ENCODE results near the gene MOV10. TPM values are rescaled to one million over a fixed set of nuclear protein-coding genes. Genes with fewer than 3 reads are reported as not detected.

Gene MOV10
- total and polyA plus RNA-seq, 9 of the 15 experiments (the other 6 are each of a cell fraction or from before 2014, with no cell fraction given), result 16.7 to 105 (median 49.5) TPM

DNA sequence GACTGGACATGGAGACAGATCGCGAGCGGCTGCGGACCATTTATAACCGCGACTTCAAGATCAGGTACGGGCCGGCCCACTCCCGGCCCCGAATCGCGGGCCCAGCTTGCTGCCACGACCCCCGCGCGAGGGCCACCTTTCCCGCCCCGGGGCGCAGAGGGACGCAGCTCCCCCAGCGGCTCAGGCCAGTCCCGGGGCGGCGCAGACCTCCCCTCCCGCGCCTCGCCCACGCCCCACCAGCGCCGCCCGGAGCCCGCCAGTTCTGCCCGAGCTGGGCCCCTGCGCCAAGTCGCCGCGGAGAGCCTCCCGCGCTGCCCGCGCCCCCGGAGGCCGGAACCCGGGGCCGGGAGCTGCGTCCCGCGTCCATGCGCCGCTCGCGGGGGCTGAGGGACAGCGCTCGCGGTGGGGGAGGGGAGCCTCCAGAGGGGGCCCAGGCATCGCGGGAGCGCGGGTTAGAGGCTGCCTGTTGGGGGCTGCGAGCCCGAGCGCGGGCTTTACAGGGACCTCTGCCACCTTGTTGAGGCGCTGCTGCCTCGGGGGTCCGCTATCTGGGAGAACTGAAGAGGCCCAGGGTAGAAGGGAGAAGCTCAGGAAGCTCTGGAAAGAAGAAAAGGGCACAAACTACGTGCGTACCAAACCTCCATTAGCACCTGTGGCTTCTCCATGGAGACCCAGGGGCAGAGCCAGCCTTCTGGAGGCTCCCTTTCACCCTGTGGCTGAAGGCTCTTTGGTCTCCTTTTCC lies 698 bp downstream of the MOV10 start (continued):
- TF ChIP-seq, protein P1, sequence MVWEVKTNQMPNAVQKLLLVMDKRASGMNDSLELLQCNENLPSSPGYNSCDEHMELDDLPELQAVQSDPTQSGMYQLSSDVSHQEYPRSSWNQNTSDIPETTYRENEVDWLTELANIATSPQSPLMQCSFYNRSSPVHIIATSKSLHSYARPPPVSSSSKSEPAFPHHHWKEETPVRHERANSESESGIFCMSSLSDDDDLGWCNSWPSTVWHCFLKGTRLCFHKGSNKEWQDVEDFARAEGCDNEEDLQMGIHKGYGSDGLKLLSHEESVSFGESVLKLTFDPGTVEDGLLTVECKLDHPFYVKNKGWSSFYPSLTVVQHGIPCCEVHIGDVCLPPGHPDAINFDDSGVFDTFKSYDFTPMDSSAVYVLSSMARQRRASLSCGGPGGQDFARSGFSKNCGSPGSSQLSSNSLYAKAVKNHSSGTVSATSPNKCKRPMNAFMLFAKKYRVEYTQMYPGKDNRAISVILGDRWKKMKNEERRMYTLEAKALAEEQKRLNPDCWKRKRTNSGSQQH (CRISPR knock-in tag; IDR thresholded peaks at IDR 0.05), result no peak
- TF ChIP-seq, protein P2, sequence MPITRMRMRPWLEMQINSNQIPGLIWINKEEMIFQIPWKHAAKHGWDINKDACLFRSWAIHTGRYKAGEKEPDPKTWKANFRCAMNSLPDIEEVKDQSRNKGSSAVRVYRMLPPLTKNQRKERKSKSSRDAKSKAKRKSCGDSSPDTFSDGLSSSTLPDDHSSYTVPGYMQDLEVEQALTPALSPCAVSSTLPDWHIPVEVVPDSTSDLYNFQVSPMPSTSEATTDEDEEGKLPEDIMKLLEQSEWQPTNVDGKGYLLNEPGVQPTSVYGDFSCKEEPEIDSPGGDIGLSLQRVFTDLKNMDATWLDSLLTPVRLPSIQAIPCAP (CRISPR knock-in tag; IDR thresholded peaks at IDR 0.05; ENCODE audit: borderline replicate concordance), result no peak
- TF ChIP-seq CTBP1 (IDR thresholded peaks at IDR 0.05; ENCODE audit: borderline replicate concordance) (peak; percentile 56; the same call in 1 of the 2 replicates), SIX5 (IDR thresholded peaks at IDR 0.05; ENCODE audit: borderline replicate concordance in 1 of 2, insufficient read depth in 1 of 2, low read depth in 1 of 2, low read length in 2 of 2) (no peak), ZNF766 (CRISPR knock-in tag; conservative IDR thresholded peaks at IDR 0.05) (no peak), MCM3 (IDR thresholded peaks at IDR 0.05) (no peak), CBX1 (IDR thresholded peaks at IDR 0.05; ENCODE audit: low read depth) (peak; percentile 45; the same call in 1 of the 2 replicates), CBFA2T3 (IDR thresholded peaks at IDR 0.05) (no peak), RHOXF2B (CRISPR knock-in tag; conservative IDR thresholded peaks at IDR 0.05) (no peak), CHD1 (IDR thresholded peaks at IDR 0.05; ENCODE audit: low read length) (no peak)
- TF ChIP-seq, protein P3, sequence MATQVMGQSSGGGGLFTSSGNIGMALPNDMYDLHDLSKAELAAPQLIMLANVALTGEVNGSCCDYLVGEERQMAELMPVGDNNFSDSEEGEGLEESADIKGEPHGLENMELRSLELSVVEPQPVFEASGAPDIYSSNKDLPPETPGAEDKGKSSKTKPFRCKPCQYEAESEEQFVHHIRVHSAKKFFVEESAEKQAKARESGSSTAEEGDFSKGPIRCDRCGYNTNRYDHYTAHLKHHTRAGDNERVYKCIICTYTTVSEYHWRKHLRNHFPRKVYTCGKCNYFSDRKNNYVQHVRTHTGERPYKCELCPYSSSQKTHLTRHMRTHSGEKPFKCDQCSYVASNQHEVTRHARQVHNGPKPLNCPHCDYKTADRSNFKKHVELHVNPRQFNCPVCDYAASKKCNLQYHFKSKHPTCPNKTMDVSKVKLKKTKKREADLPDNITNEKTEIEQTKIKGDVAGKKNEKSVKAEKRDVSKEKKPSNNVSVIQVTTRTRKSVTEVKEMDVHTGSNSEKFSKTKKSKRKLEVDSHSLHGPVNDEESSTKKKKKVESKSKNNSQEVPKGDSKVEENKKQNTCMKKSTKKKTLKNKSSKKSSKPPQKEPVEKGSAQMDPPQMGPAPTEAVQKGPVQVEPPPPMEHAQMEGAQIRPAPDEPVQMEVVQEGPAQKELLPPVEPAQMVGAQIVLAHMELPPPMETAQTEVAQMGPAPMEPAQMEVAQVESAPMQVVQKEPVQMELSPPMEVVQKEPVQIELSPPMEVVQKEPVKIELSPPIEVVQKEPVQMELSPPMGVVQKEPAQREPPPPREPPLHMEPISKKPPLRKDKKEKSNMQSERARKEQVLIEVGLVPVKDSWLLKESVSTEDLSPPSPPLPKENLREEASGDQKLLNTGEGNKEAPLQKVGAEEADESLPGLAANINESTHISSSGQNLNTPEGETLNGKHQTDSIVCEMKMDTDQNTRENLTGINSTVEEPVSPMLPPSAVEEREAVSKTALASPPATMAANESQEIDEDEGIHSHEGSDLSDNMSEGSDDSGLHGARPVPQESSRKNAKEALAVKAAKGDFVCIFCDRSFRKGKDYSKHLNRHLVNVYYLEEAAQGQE (IDR thresholded peaks at IDR 0.05; ENCODE audit: borderline replicate concordance), result peak; percentile 87
- TF ChIP-seq, protein P3 (CRISPR knock-in tag; IDR thresholded peaks at IDR 0.05; ENCODE audit: low read depth), result no peak
- TF ChIP-seq, protein P4, sequence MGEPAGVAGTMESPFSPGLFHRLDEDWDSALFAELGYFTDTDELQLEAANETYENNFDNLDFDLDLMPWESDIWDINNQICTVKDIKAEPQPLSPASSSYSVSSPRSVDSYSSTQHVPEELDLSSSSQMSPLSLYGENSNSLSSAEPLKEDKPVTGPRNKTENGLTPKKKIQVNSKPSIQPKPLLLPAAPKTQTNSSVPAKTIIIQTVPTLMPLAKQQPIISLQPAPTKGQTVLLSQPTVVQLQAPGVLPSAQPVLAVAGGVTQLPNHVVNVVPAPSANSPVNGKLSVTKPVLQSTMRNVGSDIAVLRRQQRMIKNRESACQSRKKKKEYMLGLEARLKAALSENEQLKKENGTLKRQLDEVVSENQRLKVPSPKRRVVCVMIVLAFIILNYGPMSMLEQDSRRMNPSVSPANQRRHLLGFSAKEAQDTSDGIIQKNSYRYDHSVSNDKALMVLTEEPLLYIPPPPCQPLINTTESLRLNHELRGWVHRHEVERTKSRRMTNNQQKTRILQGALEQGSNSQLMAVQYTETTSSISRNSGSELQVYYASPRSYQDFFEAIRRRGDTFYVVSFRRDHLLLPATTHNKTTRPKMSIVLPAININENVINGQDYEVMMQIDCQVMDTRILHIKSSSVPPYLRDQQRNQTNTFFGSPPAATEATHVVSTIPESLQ (CRISPR knock-in tag; IDR thresholded peaks at IDR 0.05), result no peak; the same call in 1 of the 2 replicates
- TF ChIP-seq, protein P5, sequence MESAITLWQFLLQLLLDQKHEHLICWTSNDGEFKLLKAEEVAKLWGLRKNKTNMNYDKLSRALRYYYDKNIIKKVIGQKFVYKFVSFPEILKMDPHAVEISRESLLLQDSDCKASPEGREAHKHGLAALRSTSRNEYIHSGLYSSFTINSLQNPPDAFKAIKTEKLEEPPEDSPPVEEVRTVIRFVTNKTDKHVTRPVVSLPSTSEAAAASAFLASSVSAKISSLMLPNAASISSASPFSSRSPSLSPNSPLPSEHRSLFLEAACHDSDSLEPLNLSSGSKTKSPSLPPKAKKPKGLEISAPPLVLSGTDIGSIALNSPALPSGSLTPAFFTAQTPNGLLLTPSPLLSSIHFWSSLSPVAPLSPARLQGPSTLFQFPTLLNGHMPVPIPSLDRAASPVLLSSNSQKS (CRISPR knock-in tag; IDR thresholded peaks at IDR 0.05), result no peak
